Activated B cell treated with CpG ODN at 0.5 μM for 24 hours (primary cell): Measurements from ENCODE around the gene ARHGAP32. TPM values are rescaled to one million over a fixed set of nuclear protein-coding genes. Genes with fewer than 3 reads are reported as not detected.

Source experiments
- ATAC-seq: fragments of 200-7000 bp; cut with Tn5 transposase; one replicate; pipeline ENCODE4 v1.10.0; 2021; ENCODE audit warnings: low read depth, mild to moderate bottlenecking, moderate library complexity
- CTCF ChIA-PET: fragments of 350-600 bp; sonication (Branson Sonifier 250); formaldehyde crosslinking; loops from one replicate; lab custom pipeline; 2021; ENCODE audit warnings: antibody characterized with exemption; lab: Charles Lee
- POLR2A ChIA-PET: fragments of 350-600 bp; sonication (Branson Sonifier 250); formaldehyde crosslinking; loops from one replicate; lab custom pipeline; 2021; ENCODE audit warnings: antibody characterized with exemption; lab: Charles Lee
- DNase-seq: peaks from one replicate; pipeline ENCODE4 v3.0.0; 2022
- H3K27ac Mint-ChIP-seq: one replicate; pipeline ENCODE4 v1.8.0; 2020; ENCODE audit warnings: mixed read lengths
- H3K27me3 Mint-ChIP-seq: one replicate; pipeline ENCODE4 v1.8.0; 2021; ENCODE audit warnings: mixed read lengths
- H3K36me3 Mint-ChIP-seq: one replicate; pipeline ENCODE4 v1.8.0; 2021; ENCODE audit warnings: low read depth, mixed read lengths
- H3K4me1 Mint-ChIP-seq: one replicate; pipeline ENCODE4 v1.8.0; 2021; ENCODE audit warnings: mixed read lengths
- H3K4me3 Mint-ChIP-seq: one replicate; pipeline ENCODE4 v1.8.0; 2020; ENCODE audit warnings: mild to moderate bottlenecking, mixed read lengths
- H3K9me3 Mint-ChIP-seq: one replicate; pipeline ENCODE4 v1.8.0; 2020; ENCODE audit warnings: mixed read lengths
- CTCF ChIP-seq: fragments of 200-600 bp; IDR thresholded peaks from one replicate; pipeline ENCODE4 v1.8.0; 2022; ENCODE audit warnings: antibody characterized with exemption, mild to moderate bottlenecking
- intact Hi-C: fragments of 100-400 bp; cut with micrococcal nuclease; formaldehyde crosslinking; loops from one replicate; pipeline ENCODE4 v1.15.1; 2024
- total RNA-seq: library from RNA; stranded (reverse); gene quantifications from 2 replicates; pipeline ENCODE4 v1.2.3, GENCODE V29; 2022

Gene ARHGAP32
- total RNA-seq, 1 donor from 2014 or later: 6.0 TPM

- POLR2A ChIA-PET: no interaction called here
- Mint-ChIP-seq H3K27me3 (no peaks in the 10 kb centered on the region), H3K27ac (no peak overlapping the region), H3K36me3 (no peaks in the 10 kb centered on the region), H3K4me1 (no peaks in the 10 kb centered on the region), H3K9me3 (peaks cover 6% of the 10 kb centered on the region), H3K4me3 (no peak overlapping the region)
- no peak for DNase-seq
- no peak for TF ChIP-seq CTCF
- CTCF ChIA-PET: no interaction called here
- ATAC-seq: no peak
- intact Hi-C loops: no loop called here
Measured at GRCh38 chr11:129077191-129077590, 114.9 kb downstream of the ARHGAP32 start.

- TF ChIP-seq CTCF: no peak
- H3K4me3 Mint-ChIP-seq: no peak overlapping the region
- no peaks in the 10 kb centered on the region for H3K4me1 Mint-ChIP-seq
- intact Hi-C loops: no loop called here
- peaks cover 3% of the 10 kb centered on the region for H3K9me3 Mint-ChIP-seq
- no peaks in the 10 kb centered on the region for H3K36me3 Mint-ChIP-seq
- ATAC-seq (no peak), DNase-seq (no peak)
- ChIA-PET CTCF (no interaction called here), POLR2A (no interaction called here)
- no peak overlapping the region for H3K27ac Mint-ChIP-seq
- no peaks in the 10 kb centered on the region for H3K27me3 Mint-ChIP-seq
Measured at GRCh38 chr11:129075757-129076156, 116.4 kb downstream of the ARHGAP32 start.

- H3K36me3 Mint-ChIP-seq: peaks cover 8% of the 10 kb centered on the region
- no peaks in the 10 kb centered on the region for H3K4me1 Mint-ChIP-seq
- ChIA-PET CTCF (no interaction called here), POLR2A (no interaction called here)
- no peak for DNase-seq
- no peak for TF ChIP-seq CTCF
- intact Hi-C loops: no loop called here
- H3K27ac Mint-ChIP-seq: no peak overlapping the region
- H3K4me3 Mint-ChIP-seq: no peak overlapping the region
- H3K27me3 Mint-ChIP-seq: peaks cover 2% of the 10 kb centered on the region
- ATAC-seq: no peak
- H3K9me3 Mint-ChIP-seq: no peaks in the 10 kb centered on the region
Measured at GRCh38 chr11:129067454-129067853, 124.7 kb downstream of the ARHGAP32 start.

GRCh38 chr11:129066229-129066628, 125.9 kb downstream of the ARHGAP32 start:
- no peaks in the 10 kb centered on the region for H3K9me3 Mint-ChIP-seq
- POLR2A ChIA-PET: no interaction called here
- intact Hi-C loops: no loop called here
- H3K27me3 Mint-ChIP-seq: peaks cover 2% of the 10 kb centered on the region
- H3K27ac Mint-ChIP-seq: no peak overlapping the region
- ATAC-seq: no peak
- H3K4me3 Mint-ChIP-seq: no peak overlapping the region
- peaks cover 8% of the 10 kb centered on the region for H3K36me3 Mint-ChIP-seq
- CTCF ChIA-PET: no interaction called here
- TF ChIP-seq CTCF: no peak
- DNase-seq: no peak
- H3K4me1 Mint-ChIP-seq: no peaks in the 10 kb centered on the region

GRCh38 chr11:129063118-129063517, 129.0 kb downstream of the ARHGAP32 start:
- H3K27ac Mint-ChIP-seq: no peak overlapping the region
- intact Hi-C loops: no loop called here
- DNase-seq (no peak), ATAC-seq (no peak)
- peaks cover 8% of the 10 kb centered on the region for H3K36me3 Mint-ChIP-seq
- POLR2A ChIA-PET: no interaction called here
- peaks cover 2% of the 10 kb centered on the region for H3K27me3 Mint-ChIP-seq
- H3K4me1 Mint-ChIP-seq: no peaks in the 10 kb centered on the region
- CTCF ChIA-PET: no interaction called here
- no peak overlapping the region for H3K4me3 Mint-ChIP-seq
- no peaks in the 10 kb centered on the region for H3K9me3 Mint-ChIP-seq
- no peak for TF ChIP-seq CTCF
